ENCODE data around the gene NR2E3. TPM values are rescaled to one million over a fixed set of nuclear protein-coding genes. Genes with fewer than 3 reads are reported as not detected.

The NR2E3 gene
- total and polyA plus RNA-seq, 2 of the 4 experiments (the other 2 are of a cell fraction): under 0.01 to 0.29 TPM

Small RNAs within 50 kb of the gene (microRNA-seq; reads per million reads assigned to microRNA genes)
- not detected for gene RNA5SP399 (ENCODE audit: insufficient read depth, insufficient read length)

Small RNAs within 50 kb of the gene (small RNA-seq; reads per million reads assigned to genes)
- gene RNA5SP399: 0 to 0.92 (median 0) reads per million in 5 experiments
